GM12864 (cell line): ENCODE data around the gene CCNL2.

Source experiments
- DNase-seq: peaks from one replicate; pipeline ENCODE4 v3.0.0-alpha.2; 2011; ENCODE audit warnings: low read depth
- H3K4me3 ChIP-seq: 2 replicates; pipeline ENCODE4 v1.5.1; 2011; ENCODE audit warnings: mild to moderate bottlenecking, low read depth, low read length, control low read depth
- CTCF ChIP-seq: IDR thresholded peaks from 2 replicates; pipeline ENCODE4 v1.5.1; 2011; ENCODE audit warnings: low read depth, mild to moderate bottlenecking, moderate library complexity, low read length, control low read depth, inconsistent platforms; ENCODE audit errors: missing control alignments

Gene CCNL2

GRCh38 chr1:1434824-1435105, 35.6 kb upstream of the CCNL2 start:
- no peak overlapping the region for H3K4me3 ChIP-seq
- DNase-seq = no peak

GRCh38 chr1:1434131-1434823, 35.1 kb upstream of the CCNL2 start:
- no peak for TF ChIP-seq CTCF
- DNase-seq = no peak
- H3K4me3 ChIP-seq = no peak overlapping the region

More at GRCh38 chr1:1434824-1435105, 35.6 kb upstream of the CCNL2 start:
- no peak for TF ChIP-seq CTCF

- H3K4me3 ChIP-seq = no peak overlapping the region
- DNase-seq = no peak
- TF ChIP-seq CTCF = no peak
Measured at GRCh38 chr1:1433804-1434130, 34.6 kb upstream of the CCNL2 start.

GRCh38 chr1:1432951-1433803, 34.0 kb upstream of the CCNL2 start:
- DNase-seq = no peak
- no peak overlapping the region for H3K4me3 ChIP-seq
- TF ChIP-seq CTCF = no peak

- no peak overlapping the region for H3K4me3 ChIP-seq
- DNase-seq = no peak
- TF ChIP-seq CTCF = no peak
Measured at GRCh38 chr1:1432274-1432950, 33.3 kb upstream of the CCNL2 start.

- DNase-seq = no peak
- TF ChIP-seq CTCF = no peak
Measured at GRCh38 chr1:1431845-1432273, 32.7 kb upstream of the CCNL2 start.

More at GRCh38 chr1:1431845-1432273, 32.7 kb upstream of the CCNL2 start:
- H3K4me3 ChIP-seq = no peak overlapping the region
